Stimulated activated effector memory CD8-positive, alpha-beta T cell treated with anti-CD3 and anti-CD28 coated beads, Interleukin-12 subunit alpha, Interleukin-12 subunit beta, amount 100 ng/mL, for 72 hours (primary cell): Measurements from ENCODE around the gene TOB1.
A peak's percentile ranks its signal among the peaks of the same experiment; 100 is the strongest.
"Not testable (repeated sequence)": the region's sequence is repeated elsewhere in the genome, so short reads cannot be mapped to it uniquely, and the experiment has no call there.

Experiments used
- ATAC-seq: fragments of 150-1000 bp; cut with Tn5 transposase; 2 replicates; pipeline ENCODE4 v1.10.0; 2021
- DNase-seq, 2 donors: peaks; one replicate each; pipeline ENCODE4 v3.0.0; 2021 to 2022; ENCODE audit warnings: low spot score in 2 of 2
- H3K27ac Mint-ChIP-seq: one replicate; pipeline ENCODE4 v1.8.0; 2022; ENCODE audit warnings: mild to moderate bottlenecking, mixed read lengths
- H3K36me3 Mint-ChIP-seq: one replicate; pipeline ENCODE4 v1.8.0; 2022; ENCODE audit warnings: mild to moderate bottlenecking, mixed read lengths
- H3K4me1 Mint-ChIP-seq: one replicate; pipeline ENCODE4 v1.8.0; 2022; ENCODE audit warnings: mixed read lengths
- H3K4me3 Mint-ChIP-seq: one replicate; pipeline ENCODE4 v1.8.0; 2022; ENCODE audit warnings: mild to moderate bottlenecking, mixed read lengths
- H3K9me3 Mint-ChIP-seq: one replicate; pipeline ENCODE4 v1.8.0; 2022; ENCODE audit warnings: mixed read lengths

The TOB1 gene

DNA sequence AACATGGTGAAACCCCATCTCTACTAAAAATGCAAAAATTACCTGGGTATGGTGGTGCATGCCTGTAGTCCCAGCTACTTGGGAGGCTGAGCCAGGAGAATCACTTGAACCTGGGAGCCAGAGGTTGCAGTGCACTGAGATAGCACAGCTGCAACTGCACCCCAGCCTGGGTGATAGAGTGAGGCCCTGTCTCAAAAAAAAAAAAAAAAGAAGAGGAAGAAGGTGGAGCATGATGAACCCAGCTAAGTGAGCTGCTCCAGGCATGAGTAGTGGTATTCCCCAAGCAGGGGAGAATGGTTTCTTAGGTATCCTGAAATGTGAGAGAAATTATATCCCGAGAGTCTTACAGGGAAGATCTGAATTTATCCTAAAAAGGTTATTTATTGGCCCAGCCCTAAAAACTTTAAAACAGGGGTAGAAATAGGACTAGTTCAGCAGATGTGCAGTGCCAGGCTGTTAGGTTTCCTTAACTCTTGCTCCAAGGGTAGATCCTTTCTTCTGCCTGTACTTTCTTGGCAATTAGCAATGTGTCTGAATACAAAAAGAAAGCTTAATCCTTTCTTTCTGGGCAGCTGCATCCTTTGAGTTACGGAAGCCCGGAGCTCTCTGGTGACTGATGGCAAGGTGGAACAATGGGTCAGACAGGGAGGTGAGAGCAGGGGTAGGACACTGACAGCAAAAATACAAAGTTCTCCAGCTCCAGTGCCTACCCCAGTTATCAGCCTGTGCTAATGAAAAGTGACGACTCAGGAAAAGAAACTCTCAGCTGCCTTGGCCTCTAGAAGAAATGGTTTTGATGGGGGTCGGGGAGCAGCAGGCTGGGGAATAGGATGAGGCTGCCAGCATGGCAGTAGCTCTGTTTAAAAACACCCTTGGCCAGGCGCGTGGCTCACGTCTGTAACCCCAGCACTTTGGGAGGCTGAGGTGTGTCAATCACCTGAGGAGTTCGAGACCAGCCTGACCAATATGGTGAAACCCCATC is 36.5 kb upstream of the TOB1 start:
- DNase-seq (no peak), ATAC-seq (no peak)
- Mint-ChIP-seq H3K4me1 (peaks cover 51% of the 10 kb centered on the region), H3K4me3 (peak overlapping the region; percentile 72), H3K27ac (peak overlapping the region; percentile 97), H3K9me3 (no peaks in the 10 kb centered on the region), H3K36me3 (no peaks in the 10 kb centered on the region)

DNA sequence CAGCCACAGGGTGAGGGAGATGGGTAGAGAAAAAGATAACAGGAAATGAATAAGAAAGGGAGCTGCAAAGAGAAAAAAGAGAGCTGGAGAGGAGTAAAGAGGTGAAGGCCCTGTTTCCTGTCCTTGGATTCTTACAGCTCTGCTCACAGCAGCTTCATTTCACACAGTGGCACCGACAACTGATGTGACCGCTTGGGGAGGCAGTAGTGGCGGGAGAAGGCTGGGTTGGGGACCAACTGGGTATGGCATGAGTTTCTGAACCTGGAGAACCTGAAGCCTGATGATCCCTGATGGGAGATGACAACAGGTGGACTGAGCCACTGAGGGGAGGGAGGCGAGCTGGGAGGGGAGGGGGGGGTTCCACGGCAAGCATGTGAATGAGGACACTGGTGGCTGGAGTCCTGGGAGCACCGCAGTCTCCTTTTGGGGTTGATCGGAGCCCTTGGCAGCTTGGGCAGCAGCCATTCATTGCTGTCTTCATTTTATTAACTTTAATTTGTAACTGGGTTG is 34.3 kb upstream of the TOB1 start:
- ATAC-seq (no peak), DNase-seq (no peak)
- Mint-ChIP-seq H3K4me1 (peaks cover 41% of the 10 kb centered on the region), H3K4me3 (no peak overlapping the region), H3K27ac (peak overlapping the region; percentile 39), H3K9me3 (no peaks in the 10 kb centered on the region), H3K36me3 (no peaks in the 10 kb centered on the region)

DNA sequence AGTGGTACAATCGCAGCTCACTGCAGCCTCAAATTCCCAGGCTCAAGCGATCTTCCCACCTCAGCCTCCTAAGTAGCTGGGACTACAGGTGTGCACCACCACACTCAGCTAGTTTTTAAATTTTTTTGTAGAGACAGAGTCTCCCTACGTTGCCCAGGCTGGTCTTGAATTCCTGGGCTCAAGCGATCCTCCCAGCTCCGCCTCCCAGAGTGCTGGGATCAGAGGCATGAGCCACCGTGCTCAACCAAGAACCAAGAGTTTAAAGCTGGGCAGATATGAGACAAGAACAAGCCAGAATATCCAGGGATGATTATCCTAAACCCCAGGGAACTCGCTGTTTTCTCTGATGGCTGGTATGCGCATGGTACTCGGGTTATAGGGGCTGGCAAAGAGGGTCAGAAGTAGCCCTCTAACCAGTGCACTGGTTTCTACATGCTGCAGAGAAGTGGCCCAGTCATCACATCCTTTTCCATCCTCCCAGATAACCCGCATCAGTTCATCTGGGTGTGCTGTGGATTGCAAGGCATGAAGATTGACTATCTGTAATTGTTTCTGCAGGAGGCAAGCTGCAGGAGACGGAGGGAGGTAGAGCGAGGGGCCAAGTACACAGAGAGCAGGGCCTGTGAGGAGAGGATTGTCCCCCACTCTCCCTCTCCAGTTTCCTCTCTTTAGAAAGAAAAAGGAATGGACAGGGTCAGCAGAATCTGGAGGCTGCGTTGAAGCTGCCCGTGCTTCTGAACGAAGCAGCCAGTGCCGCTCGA is 33.6 kb upstream of the TOB1 start:
- no peaks in the 10 kb centered on the region for H3K9me3 Mint-ChIP-seq
- peaks cover 38% of the 10 kb centered on the region for H3K4me1 Mint-ChIP-seq
- H3K4me3 Mint-ChIP-seq, result no peak overlapping the region
- H3K36me3 Mint-ChIP-seq, result no peaks in the 10 kb centered on the region
- DNase-seq, result no peak
- ATAC-seq, result no peak
- H3K27ac Mint-ChIP-seq, result peak overlapping the region; percentile 58

DNA sequence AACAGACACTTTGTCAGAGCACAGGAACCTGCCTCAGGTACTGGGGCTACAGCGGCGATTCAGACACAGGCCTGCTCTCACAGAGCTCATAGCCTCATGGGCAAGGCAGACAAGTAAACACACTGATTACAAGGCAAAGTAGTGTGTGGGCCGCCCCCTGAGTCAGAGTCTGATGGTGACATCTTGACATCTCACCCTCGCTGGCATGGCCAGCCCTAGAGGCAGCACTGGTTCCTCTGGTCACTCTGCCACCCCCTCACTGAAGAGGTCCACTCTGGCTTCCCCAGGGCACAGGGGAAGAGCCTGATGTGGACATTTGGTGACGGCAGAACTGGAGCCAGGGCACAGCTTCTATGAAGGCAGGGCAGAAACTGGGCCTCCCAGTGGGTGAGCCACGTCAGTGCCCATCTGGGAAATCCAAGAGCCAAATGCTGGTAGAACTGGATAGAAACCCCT is 32.9 kb upstream of the TOB1 start:
- no peak overlapping the region for H3K4me3 Mint-ChIP-seq
- H3K9me3 Mint-ChIP-seq, result no peaks in the 10 kb centered on the region
- no peaks in the 10 kb centered on the region for H3K36me3 Mint-ChIP-seq
- H3K4me1 Mint-ChIP-seq, result peaks cover 35% of the 10 kb centered on the region
- DNase-seq (no peak), ATAC-seq (no peak)
- H3K27ac Mint-ChIP-seq, result peak overlapping the region; percentile 58

DNA sequence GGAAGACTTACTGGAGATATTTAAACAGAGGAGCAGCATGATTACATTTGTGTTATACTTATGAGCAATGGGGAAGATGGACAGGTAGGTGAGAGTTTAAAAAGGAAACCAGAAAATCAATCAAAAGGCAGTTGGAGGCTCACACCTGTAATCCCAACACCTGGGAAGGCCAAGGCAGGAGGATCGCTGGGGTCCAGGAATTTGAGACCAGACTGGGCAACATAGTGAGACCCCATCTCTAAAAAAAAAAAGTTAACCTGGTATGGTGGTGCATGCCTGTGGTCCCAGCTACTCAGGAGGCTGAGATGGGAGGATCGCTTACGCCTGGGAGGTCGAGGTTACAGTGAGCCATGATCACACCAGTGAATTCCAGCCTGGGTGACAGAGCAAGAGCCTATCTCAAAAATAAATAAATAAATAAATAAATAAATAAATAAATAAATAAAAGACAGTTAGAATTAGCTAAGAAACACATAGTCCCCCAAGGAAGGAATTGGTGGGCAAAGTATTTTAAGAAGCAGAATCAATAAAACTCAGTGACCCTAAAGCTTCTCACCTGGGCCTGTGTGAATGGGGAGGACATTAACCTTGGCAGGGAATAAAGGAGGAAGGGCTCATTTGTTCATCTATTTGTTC is 32.3 kb upstream of the TOB1 start:
- DNase-seq, result no peak
- H3K9me3 Mint-ChIP-seq, result no peaks in the 10 kb centered on the region
- H3K4me1 Mint-ChIP-seq, result peaks cover 29% of the 10 kb centered on the region
- H3K27ac Mint-ChIP-seq, result peak overlapping the region; percentile 58
- no peaks in the 10 kb centered on the region for H3K36me3 Mint-ChIP-seq
- no peak overlapping the region for H3K4me3 Mint-ChIP-seq
- ATAC-seq, result no peak

DNA sequence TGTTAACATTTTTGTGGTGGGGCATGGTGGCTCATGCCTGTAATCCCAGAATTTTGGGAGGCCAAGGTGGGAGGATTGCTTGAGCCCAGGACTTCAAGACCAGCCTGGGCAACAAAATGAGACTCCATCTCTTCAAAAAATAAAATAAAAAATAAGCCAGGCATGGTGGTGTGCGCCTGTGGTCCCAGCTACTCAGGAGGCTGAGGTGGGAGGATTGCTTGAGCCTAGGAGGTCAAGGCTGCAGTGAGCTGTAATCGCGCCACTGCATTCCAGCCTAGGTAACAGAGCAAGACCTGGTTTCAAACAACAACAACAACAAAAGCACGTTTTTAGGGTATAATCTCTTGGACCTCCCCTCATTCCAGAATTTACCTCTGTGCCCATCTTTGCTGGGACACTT is 28.4 kb upstream of the TOB1 start:
- not testable (repeated sequence) for H3K4me3 Mint-ChIP-seq, H3K27ac Mint-ChIP-seq, H3K9me3 Mint-ChIP-seq, DNase-seq, H3K4me1 Mint-ChIP-seq, ATAC-seq, H3K36me3 Mint-ChIP-seq

DNA sequence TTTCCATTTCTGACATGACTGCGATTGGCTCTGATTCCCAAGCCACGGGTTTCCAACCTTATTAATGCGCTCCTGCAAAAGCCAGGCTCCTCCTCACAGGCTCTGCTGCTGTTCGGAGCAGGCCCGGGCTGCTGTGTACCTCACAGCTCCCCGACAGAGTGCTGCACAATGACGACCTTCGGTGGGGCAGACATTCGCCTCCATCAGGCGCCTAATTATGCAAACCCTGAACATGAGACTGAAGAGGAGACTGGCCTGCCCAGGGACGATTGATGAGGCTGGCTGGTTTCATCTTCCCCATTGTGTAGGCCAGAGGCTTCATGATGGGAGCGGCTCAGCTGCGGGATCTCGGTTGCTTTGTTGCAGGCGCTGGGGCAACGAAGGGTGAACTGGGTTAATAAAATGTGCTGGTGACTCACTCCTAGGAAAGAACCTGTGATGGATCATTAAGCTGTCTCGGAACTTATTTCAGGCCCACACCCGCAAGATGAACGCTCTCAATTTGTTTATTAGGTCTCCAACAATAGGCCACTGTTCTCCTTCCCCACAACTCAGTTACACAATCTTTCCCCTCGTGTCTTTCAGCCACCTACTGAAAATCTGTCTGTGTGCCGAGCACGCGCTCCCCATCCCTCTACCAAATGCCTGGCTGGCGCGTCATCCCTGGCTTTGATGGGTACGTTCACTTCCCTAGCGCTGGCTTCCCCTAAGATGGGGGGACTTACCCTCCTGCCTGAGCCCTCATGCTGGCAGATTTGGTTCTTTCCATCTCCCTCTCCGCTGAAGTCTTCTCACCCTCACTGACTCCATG is 27.2 kb upstream of the TOB1 start:
- no peak overlapping the region for H3K27ac Mint-ChIP-seq

DNA sequence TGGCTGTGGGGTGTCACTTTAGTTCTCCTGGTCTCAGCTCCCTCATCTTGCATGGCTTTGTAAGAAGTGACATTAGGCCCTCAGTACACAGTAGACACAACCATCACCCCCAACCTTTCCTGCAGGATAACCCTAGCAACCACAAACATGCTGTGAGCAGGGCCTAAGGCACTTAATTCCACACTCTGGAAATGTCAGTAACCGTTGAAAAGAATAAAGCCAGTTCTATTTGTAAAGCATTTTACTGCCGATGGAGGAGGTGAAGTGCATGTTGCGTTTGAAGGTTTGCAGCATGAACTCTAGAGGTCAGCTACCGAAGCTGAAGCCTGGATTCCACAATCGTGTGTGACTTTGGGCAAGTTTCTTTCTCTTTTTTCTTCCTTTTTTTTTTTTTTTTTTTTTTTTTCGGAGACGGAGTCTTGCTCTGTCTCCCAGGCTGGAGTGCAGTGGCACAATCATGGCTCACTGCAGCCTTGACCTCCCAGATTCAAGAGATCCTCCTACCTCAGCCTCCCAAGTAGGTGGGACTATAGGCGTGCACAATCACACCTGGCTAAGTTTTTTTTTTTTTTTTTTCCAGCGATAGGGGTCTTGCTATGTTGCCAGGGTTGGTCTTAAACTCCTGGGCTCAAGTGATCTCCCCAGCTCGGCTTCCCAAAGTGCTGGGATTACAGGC is 26.1 kb upstream of the TOB1 start:
- DNase-seq (no peak), ATAC-seq (no peak)
- no peak overlapping the region for H3K27ac Mint-ChIP-seq
- H3K4me1 Mint-ChIP-seq, result peaks cover 8% of the 10 kb centered on the region
- H3K36me3 Mint-ChIP-seq, result no peaks in the 10 kb centered on the region
- H3K9me3 Mint-ChIP-seq, result no peaks in the 10 kb centered on the region
- H3K4me3 Mint-ChIP-seq, result no peak overlapping the region

More for the DNA sequence above, 27.2 kb upstream of the TOB1 start:
- H3K36me3 Mint-ChIP-seq, result no peaks in the 10 kb centered on the region
- no peaks in the 10 kb centered on the region for H3K9me3 Mint-ChIP-seq
- DNase-seq (no peak), ATAC-seq (no peak)
- no peaks in the 10 kb centered on the region for H3K4me1 Mint-ChIP-seq
- no peak overlapping the region for H3K4me3 Mint-ChIP-seq

DNA sequence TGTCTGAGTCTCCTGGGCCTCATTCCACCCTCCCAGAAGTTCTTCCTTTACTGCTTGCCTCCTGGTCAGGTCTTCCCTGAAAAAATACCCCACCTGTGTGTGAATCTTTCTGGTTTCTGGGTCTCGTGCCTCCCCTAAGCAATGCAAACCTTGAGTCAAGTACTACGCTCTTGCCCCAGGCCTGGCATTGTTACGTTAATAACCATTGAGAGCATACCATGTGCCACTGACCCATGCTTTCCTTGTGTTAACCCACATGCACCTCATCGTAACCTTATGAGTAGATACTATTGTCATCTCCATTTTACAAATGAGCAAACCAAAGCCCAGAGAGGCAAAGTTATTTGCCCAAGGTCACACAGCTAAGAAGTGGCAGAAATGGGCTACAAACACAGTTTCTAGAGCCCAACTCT is 25.4 kb upstream of the TOB1 start:
- ATAC-seq, result no peak
- Mint-ChIP-seq H3K9me3 (no peaks in the 10 kb centered on the region), H3K27ac (no peak overlapping the region), H3K36me3 (no peaks in the 10 kb centered on the region), H3K4me3 (no peak overlapping the region), H3K4me1 (peaks cover 15% of the 10 kb centered on the region)
- DNase-seq, result no peak

DNA sequence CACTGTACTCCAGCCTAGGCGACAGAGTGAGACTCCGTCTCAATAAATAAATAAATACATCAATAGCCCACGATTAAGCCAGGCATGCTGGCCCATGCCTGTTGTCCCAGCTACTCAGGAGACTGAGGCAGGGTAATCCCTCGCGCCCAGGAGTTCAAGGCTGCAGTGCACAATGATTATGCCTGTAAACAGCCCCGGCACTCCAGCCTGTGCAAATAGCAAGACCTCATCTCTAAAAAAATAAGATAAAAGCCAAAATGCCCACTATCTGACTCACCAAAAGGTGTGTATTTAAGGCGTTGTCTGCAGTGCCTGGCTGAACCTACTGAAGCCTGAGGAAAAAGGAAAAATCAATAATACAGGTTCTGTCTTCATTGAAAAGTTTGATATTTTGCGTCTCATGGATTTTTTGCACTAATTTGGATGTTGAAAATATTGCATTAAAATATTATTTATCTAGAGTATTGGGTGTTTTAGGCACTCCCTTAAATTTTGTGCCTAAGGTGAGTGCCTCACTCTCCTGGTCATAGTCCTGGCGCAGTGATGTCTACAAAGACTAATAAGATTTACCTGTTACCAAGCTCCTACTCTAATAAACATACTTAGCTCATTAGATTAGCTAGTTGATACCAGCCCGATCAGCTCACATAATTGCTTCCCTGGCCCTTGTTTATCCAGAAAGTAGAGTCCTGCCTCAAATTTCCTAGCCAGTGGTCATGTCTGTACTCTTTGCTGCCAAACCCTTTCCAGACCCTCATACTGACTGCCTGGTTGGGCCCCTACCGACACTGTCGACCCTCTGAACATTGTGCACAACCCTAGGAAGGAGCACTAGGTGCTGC is 24.7 kb upstream of the TOB1 start:
- H3K36me3 Mint-ChIP-seq, result no peaks in the 10 kb centered on the region
- H3K4me1 Mint-ChIP-seq, result peaks cover 19% of the 10 kb centered on the region
- no peak overlapping the region for H3K27ac Mint-ChIP-seq
- ATAC-seq (no peak), DNase-seq (no peak)
- H3K9me3 Mint-ChIP-seq, result no peaks in the 10 kb centered on the region
- H3K4me3 Mint-ChIP-seq, result no peak overlapping the region

DNA sequence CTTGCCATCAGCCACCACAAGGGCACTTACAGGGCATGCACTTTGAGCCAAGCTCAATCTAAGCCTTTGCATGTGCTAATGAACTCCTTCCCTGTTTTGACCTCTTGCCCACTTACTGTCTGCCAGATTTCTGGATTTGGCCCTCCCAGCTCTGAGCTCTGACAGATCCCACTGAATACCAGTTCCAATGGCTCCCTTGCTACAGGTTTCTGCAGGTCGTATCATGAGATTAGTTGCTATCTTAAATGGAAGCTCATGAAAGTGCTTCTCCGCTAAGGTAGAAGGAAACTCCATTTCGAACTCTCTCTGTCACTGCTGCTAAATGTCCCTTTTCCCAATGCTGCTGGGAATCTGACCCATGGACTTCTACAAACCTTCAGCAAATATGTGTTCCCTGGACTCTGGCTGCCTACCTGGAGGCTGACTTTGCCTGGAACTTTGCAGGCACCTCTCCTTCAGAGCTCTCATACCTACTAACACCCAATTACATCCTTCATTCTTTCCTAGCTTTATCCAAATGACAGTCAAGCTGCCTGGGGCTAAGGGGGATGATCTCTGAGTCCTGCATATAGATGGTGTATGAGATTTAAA is 23.5 kb upstream of the TOB1 start:
- Mint-ChIP-seq H3K4me1 (peaks cover 19% of the 10 kb centered on the region), H3K9me3 (no peaks in the 10 kb centered on the region), H3K36me3 (no peaks in the 10 kb centered on the region), H3K27ac (no peak overlapping the region), H3K4me3 (no peak overlapping the region)
- DNase-seq, result no peak
- no peak for ATAC-seq

DNA sequence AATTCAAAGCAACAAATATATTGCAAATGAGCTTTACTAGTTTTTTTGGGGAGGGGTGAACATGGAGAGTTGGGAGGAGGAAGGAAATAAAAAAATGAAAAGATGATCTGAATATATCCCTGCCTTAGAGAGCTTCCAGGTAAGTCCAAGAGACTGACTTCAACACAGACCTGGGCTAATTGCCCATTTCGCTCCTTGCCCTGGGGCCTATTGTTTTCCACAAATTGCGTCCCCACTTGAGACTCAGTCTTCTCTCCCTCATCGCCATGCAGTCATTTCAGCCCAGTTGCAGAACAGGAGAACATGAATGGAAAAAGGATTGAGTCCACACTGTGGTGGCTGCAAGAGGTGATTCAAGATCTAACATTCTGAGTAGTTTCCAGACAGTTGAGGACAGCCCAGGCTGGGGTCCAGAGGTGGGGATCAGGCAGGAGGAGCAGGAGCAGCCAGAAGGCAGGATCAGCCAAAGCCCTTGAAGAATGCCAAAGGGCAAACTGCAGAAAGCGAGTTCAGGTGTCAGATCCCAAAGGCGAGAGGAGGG is 21.6 kb upstream of the TOB1 start:
- no peak for ATAC-seq

More for the DNA sequence above, 21.6 kb upstream of the TOB1 start:
- no peak for DNase-seq
- H3K4me3 Mint-ChIP-seq, result no peak overlapping the region
- H3K36me3 Mint-ChIP-seq, result no peaks in the 10 kb centered on the region
- H3K27ac Mint-ChIP-seq, result peak overlapping the region; percentile 4
- H3K4me1 Mint-ChIP-seq, result peaks cover 33% of the 10 kb centered on the region
- H3K9me3 Mint-ChIP-seq, result no peaks in the 10 kb centered on the region
